Activated naive CD8-positive, alpha-beta T cell treated with anti-CD3 and anti-CD28 coated beads for 36 hours (primary cell): ENCODE results near the gene ITGAX. TPM values are rescaled to one million over a fixed set of nuclear protein-coding genes. Genes with fewer than 3 reads are reported as not detected.

ENCODE experiments used
- DNase-seq: peaks from one replicate; pipeline ENCODE4 v3.0.0; 2021
- H3K27ac Mint-ChIP-seq: one replicate; pipeline ENCODE4 v1.8.0; 2022; ENCODE audit warnings: mild to moderate bottlenecking, moderate library complexity, mixed read lengths
- H3K27me3 Mint-ChIP-seq: one replicate; pipeline ENCODE4 v1.8.0; 2022; ENCODE audit warnings: mild to moderate bottlenecking, mixed read lengths
- H3K36me3 Mint-ChIP-seq: one replicate; pipeline ENCODE4 v1.8.0; 2021; ENCODE audit warnings: mild to moderate bottlenecking, mixed read lengths
- H3K4me1 Mint-ChIP-seq: one replicate; pipeline ENCODE4 v1.8.0; 2021; ENCODE audit warnings: mixed read lengths
- H3K4me3 Mint-ChIP-seq: one replicate; pipeline ENCODE4 v1.8.0; 2022; ENCODE audit warnings: mild to moderate bottlenecking, moderate library complexity, mixed read lengths
- H3K9me3 Mint-ChIP-seq: one replicate; pipeline ENCODE4 v1.8.0; 2022; ENCODE audit warnings: mixed read lengths
- total RNA-seq, 2 experiments: library from RNA; stranded (reverse); gene quantifications; one replicate each; pipeline ENCODE4 v1.2.3, GENCODE V29; 2021

Gene ITGAX
- total RNA-seq, 2 experiments from 2014 or later = 1.4 to 1.6 TPM

GRCh38 chr16:31357324-31358109 lies 2.5 kb downstream of the ITGAX start:
- Mint-ChIP-seq H3K36me3 (no peaks in the 10 kb centered on the region), H3K27ac (peak overlapping the region; percentile 25), H3K4me3 (no peak overlapping the region), H3K4me1 (peaks cover 28% of the 10 kb centered on the region), H3K9me3 (no peaks in the 10 kb centered on the region), H3K27me3 (no peaks in the 10 kb centered on the region)
- DNase-seq = no peak

DNA sequence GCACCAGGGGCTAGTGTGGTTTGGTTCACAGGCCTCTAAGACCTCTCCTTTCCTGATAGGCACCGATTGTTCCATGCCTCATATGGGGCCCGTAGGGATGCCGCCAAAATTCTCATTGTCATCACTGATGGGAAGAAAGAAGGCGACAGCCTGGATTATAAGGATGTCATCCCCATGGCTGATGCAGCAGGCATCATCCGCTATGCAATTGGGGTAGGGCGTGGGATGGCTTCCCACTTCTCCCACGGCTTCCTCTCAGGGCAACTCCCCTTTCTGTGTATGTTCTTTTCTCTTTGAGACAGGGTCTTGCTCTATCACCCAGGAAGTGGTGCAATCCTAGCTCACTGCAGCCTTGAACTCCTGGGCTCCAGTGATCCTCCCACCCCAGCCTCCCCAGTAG lies 5.3 kb downstream of the ITGAX start:
- Mint-ChIP-seq H3K4me1 (peaks cover 14% of the 10 kb centered on the region), H3K9me3 (no peaks in the 10 kb centered on the region), H3K36me3 (no peaks in the 10 kb centered on the region), H3K27ac (no peak overlapping the region), H3K4me3 (no peak overlapping the region), H3K27me3 (no peaks in the 10 kb centered on the region)
- no peak for DNase-seq

DNA sequence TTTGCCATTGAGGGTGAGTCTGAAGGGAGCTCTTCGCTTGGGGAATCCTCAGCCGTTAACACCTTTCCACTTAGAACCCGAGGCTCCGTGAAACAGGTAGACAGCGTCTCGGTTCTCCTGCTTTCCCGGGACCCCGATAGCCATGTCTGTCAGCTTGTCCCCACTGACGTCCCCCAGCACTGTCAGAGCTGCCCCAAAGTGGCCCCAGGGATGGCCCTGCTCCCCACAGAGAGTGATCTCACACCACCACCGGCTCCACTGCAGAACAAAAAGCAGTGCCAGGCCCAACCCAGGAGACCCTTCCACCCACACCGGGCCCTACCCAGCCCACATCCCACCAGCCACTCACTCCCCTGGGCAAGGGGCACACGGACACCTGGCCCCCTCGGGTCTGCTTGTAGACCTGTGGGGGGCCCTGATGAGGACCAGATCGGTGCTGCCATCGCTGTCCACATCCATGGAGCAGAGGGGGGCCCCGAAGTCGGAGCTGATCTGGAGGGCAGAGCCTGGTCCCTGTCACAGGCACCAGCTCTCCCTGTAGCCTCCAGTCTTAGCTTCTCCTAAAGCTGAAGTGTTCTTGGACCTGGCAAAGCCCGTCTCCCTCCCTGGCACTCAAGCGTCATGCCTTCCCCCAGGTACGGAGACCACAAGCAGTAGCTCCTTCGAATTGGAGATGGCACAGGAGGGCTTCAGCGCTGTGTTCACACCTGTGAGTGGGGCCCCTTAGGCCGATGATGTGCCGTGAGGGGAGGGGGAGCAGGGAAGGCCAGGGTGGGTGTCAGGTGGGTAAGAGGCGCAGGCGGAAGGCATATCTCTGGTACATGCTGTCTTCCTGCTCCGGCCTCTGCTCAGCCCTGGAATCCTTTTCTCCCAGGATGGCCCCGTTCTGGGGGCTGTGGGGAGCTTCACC lies 6.5 kb downstream of the ITGAX start:
- Mint-ChIP-seq H3K4me3 (no peak overlapping the region), H3K27ac (peak overlapping the region; percentile 15), H3K36me3 (no peaks in the 10 kb centered on the region), H3K4me1 (peaks cover 15% of the 10 kb centered on the region), H3K27me3 (no peaks in the 10 kb centered on the region), H3K9me3 (no peaks in the 10 kb centered on the region)
- DNase-seq = no peak

DNA sequence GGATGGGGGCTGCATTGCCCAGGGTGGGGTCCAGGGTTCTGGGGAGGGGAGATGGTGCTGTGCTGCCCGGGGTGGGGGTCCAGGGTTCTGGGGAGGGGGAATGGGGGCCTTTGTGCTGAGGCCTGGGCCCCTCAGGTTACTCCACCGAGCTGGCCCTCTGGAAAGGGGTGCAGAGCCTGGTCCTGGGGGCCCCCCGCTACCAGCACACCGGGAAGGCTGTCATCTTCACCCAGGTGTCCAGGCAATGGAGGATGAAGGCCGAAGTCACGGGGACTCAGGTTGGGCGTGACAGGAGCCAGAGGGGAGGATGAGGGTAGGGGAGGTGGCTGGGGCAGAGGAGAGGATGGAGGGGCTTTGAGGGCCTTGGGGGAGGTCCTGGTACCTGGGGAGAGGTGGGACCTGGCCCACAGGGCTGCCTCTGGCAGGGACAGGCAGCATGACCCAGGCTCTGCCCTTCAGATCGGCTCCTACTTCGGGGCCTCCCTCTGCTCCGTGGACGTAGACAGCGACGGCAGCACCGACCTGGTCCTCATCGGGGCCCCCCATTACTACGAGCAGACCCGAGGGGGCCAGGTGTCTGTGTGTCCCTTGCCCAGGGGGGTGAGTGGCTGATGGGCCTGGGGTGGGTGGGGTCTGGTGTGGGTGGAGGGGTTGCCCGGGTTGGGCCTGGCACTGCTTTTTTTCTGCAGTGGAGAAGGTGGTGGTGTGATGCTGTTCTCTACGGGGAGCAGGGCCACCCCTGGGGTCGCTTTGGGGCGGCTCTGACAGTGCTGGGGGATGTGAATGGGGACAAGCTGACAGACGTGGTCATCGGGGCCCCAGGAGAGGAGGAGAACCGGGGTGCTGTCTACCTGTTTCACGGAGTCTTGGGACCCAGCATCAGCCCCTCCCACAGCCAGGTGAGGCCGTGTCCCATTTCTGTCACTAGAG lies 7.8 kb downstream of the ITGAX start:
- no peaks in the 10 kb centered on the region for H3K27me3 Mint-ChIP-seq
- no peak overlapping the region for H3K27ac Mint-ChIP-seq
- no peaks in the 10 kb centered on the region for H3K9me3 Mint-ChIP-seq
- no peak for DNase-seq
- H3K4me1 Mint-ChIP-seq = peaks cover 17% of the 10 kb centered on the region
- no peak overlapping the region for H3K4me3 Mint-ChIP-seq
- peaks cover under 1% of the 10 kb centered on the region for H3K36me3 Mint-ChIP-seq

DNA sequence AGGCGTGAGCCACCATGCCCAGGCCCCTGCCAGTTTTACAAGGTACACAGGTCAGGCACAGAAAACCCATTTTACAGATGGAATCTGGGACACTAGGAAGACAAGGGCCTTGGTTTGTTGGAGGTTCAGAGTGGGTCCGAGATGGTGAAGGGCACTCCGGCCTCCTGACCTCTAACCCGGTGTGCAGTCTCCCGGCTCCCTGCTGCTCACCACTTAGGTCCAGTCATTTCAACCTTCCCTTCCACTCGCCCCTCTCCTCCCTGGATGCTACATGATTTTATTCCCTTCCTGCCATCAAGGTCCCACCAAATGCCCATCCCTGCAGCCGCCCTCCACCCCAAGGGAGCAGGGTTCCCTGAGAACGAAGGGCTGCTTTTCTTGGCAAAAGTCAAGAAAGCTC lies 8.7 kb downstream of the ITGAX start:
- Mint-ChIP-seq H3K4me3 (no peak overlapping the region), H3K9me3 (no peaks in the 10 kb centered on the region), H3K27ac (no peak overlapping the region), H3K27me3 (no peaks in the 10 kb centered on the region), H3K4me1 (peaks cover 17% of the 10 kb centered on the region), H3K36me3 (peaks cover 2% of the 10 kb centered on the region)
- DNase-seq = no peak

DNA sequence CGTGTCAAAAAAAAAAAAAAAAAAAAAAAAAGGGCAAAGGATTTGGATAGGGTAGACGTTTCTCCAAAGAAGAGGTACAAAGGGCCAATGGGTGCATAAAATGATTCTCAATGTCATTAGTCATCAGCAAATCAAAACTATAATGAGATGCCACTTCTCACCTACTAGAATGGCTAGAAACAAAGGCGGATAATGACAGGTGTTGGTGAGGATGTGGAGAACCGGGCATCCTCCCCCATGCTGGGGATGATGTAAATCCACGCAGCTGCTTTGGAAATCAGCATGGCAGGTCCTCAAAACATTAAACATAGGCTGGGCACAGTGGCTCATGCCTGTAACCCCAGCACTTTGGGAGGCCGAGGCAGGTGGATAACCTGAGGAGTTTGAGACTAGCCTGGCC lies 9.4 kb downstream of the ITGAX start:
- no peaks in the 10 kb centered on the region for H3K27me3 Mint-ChIP-seq
- peaks cover 2% of the 10 kb centered on the region for H3K36me3 Mint-ChIP-seq
- no peak for DNase-seq
- no peak overlapping the region for H3K4me3 Mint-ChIP-seq
- H3K27ac Mint-ChIP-seq = no peak overlapping the region
- no peaks in the 10 kb centered on the region for H3K9me3 Mint-ChIP-seq
- H3K4me1 Mint-ChIP-seq = peaks cover 17% of the 10 kb centered on the region

DNA sequence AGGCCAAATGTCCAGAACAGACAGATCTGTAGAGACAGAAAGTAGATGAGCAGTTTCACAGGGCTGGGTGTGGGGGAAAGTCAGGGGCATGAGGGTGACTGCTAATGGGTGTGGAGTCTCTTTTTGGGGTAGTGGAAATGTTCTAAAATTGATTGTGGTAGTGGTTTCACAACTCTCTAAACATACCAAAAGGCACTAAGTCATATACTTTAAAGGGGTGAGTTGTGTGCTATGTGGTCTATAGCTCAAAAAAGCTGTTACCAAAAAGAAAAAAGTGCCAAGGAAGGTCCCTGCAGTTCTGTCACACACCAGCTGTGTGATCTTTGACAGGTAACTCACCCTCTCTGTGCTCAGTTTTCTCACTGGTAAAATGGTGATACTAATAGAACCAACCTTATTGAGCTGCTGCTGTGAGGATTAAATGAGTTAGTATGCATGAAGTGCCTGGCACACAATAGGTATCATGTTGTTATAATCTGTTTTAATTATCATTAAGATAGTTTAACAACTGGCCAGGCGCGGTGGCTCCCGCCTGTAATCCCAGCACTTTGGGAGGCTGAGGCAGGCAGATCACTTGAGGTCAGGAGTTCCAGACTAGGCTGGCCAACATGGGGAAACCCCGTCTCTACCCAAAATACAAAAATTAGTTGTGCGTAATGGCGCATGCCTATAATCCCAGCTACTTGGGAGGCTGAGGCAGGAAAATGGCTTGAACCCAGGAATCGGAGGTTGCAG lies 10.3 kb downstream of the ITGAX start:
- DNase-seq = no peak
- Mint-ChIP-seq H3K4me3 (no peak overlapping the region), H3K9me3 (no peaks in the 10 kb centered on the region), H3K27ac (no peak overlapping the region), H3K36me3 (peaks cover 2% of the 10 kb centered on the region), H3K27me3 (no peaks in the 10 kb centered on the region), H3K4me1 (peaks cover 17% of the 10 kb centered on the region)

- Mint-ChIP-seq H3K27ac (no peak overlapping the region), H3K9me3 (no peaks in the 10 kb centered on the region), H3K36me3 (peaks cover 2% of the 10 kb centered on the region), H3K4me3 (no peak overlapping the region), H3K4me1 (peaks cover 17% of the 10 kb centered on the region), H3K27me3 (no peaks in the 10 kb centered on the region)
- DNase-seq = no peak
These were observed 12.9 kb downstream of the ITGAX start for GRCh38 chr16:31367853-31368252.

DNA sequence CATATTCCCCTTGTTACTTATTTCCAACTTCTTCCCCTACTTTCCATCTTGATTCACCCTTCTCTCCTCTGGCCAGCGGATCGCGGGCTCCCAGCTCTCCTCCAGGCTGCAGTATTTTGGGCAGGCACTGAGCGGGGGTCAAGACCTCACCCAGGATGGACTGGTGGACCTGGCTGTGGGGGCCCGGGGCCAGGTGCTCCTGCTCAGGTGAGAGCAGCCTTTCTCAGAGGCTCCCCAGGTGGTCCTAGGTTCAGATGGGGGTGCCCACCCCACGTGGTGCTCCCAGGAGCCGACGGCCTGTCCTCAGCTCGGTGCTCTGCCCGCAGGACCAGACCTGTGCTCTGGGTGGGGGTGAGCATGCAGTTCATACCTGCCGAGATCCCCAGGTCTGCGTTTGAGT lies 16.0 kb downstream of the ITGAX start:
- Mint-ChIP-seq H3K27ac (no peak overlapping the region), H3K27me3 (no peaks in the 10 kb centered on the region), H3K4me3 (no peak overlapping the region), H3K36me3 (peaks cover 2% of the 10 kb centered on the region), H3K4me1 (peaks cover 13% of the 10 kb centered on the region), H3K9me3 (no peaks in the 10 kb centered on the region)
- DNase-seq = no peak

DNA sequence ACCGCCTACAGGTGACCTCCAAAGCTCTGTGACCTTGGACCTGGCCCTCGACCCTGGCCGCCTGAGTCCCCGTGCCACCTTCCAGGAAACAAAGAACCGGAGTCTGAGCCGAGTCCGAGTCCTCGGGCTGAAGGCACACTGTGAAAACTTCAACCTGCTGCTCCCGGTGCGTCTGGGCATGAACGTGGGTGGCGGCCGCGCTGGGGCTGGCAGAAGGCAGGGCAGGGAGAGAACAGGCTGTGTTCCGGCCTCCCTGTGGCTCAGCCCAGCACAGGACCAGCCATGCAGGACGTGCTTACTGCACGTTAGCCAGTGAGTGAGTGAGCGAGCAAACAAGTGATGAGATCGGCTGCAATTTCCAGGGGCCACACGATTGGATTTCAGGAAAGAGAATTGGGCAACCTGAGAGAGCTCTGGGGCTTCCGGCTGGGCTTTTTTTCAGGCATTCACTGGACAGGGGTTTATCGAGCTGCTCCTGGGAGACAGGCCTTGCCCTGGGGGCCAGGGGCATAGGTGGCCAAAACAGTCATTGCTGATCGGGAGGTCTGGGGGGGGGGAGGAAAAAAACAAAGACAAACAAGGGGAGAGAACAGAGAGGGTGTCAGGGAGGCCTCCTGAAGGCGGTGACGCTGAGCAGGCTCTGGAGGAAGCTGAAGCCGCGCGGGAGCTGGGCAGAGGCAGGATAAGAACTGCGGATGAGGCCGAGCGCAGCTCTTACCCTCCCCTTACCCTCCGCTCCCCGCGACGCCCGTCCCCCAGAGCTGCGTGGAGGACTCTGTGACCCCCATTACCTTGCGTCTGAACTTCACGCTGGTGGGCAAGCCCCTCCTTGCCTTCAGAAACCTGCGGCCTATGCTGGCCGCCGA lies 16.9 kb downstream of the ITGAX start:
- no peaks in the 10 kb centered on the region for H3K27me3 Mint-ChIP-seq
- peaks cover 2% of the 10 kb centered on the region for H3K36me3 Mint-ChIP-seq
- H3K4me1 Mint-ChIP-seq = peaks cover 5% of the 10 kb centered on the region
- no peaks in the 10 kb centered on the region for H3K9me3 Mint-ChIP-seq
- no peak overlapping the region for H3K4me3 Mint-ChIP-seq
- H3K27ac Mint-ChIP-seq = no peak overlapping the region
- no peak for DNase-seq

- Mint-ChIP-seq H3K4me3 (no peak overlapping the region), H3K36me3 (no peaks in the 10 kb centered on the region), H3K27ac (no peak overlapping the region), H3K27me3 (peaks cover 3% of the 10 kb centered on the region), H3K9me3 (no peaks in the 10 kb centered on the region), H3K4me1 (peaks cover 4% of the 10 kb centered on the region)
- DNase-seq = no peak
These were observed 18.3 kb downstream of the ITGAX start for GRCh38 chr16:31373235-31373634.

DNA sequence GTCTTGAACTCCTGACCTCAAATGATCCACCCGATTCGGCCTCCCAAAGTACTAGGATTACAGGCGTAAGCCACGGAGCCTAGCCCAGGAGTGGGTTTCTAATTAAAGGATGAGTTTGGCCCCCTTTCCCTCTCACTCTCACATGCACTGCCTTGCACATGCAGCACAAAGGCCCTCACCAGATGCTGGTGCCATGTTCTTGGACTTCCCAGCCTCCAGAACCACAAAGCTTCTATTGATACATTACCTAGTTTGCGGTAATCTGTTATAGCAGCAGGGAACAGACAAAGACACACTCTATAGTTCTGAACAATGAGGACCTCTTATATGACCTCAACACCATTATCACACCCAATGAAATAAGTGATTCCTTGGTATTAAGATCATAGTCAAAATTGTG lies 20.3 kb downstream of the ITGAX start:
- no peak for DNase-seq
- Mint-ChIP-seq H3K27ac (no peak overlapping the region), H3K36me3 (no peaks in the 10 kb centered on the region), H3K9me3 (no peaks in the 10 kb centered on the region), H3K4me1 (peaks cover 4% of the 10 kb centered on the region), H3K4me3 (no peak overlapping the region), H3K27me3 (peaks cover 3% of the 10 kb centered on the region)

DNA sequence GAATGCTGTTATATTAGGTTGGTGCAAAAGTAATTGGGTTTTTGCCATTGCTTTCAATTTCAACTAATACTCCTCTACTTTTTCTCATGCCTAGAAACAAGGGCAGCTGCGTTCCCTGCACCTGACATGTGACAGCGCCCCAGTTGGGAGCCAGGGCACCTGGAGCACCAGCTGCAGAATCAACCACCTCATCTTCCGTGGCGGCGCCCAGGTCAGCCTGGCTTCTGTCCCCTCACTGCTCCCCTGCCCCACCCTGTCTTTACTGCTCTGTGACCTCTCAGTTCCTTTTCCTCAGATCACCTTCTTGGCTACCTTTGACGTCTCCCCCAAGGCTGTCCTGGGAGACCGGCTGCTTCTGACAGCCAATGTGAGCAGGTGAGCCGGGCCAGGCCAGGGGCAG lies 21.7 kb downstream of the ITGAX start:
- DNase-seq = no peak
- Mint-ChIP-seq H3K4me3 (no peak overlapping the region), H3K27me3 (peaks cover 5% of the 10 kb centered on the region), H3K27ac (no peak overlapping the region), H3K9me3 (no peaks in the 10 kb centered on the region), H3K36me3 (no peaks in the 10 kb centered on the region), H3K4me1 (peaks cover 4% of the 10 kb centered on the region)
